Panc1 (cell line): ENCODE results near the gene CYB5B. TPM values are rescaled to one million over a fixed set of nuclear protein-coding genes. Genes with fewer than 3 reads are reported as not detected.

ENCODE experiments used
- ATAC-seq: fragments of 200-7000 bp; cut with Tn5 transposase; 2 replicates; pipeline ENCODE4 v1.9.1; 2020; ENCODE audit warnings: mild to moderate bottlenecking, moderate library complexity
- BruUV-seq: library from RNA; stranded (reverse); fragments of 400-500 nt; replicated peaks from 2 replicates; lab custom pipeline; 2021; lab: Mats Ljungman, UMichigan
- CTCF ChIA-PET: fragments of 300-600 bp; sonication (Branson Sonifier 250); formaldehyde crosslinking; loops from one replicate; lab custom pipeline; 2022; ENCODE audit warnings: antibody characterized with exemption; lab: Charles Lee
- POLR2A ChIA-PET: fragments of 300-600 bp; sonication (Branson Sonifier 250); formaldehyde crosslinking; loops from one replicate; lab custom pipeline; 2022; ENCODE audit warnings: antibody characterized with exemption; lab: Charles Lee
- DNase-seq: peaks from one replicate; pipeline ENCODE4 v3.0.0-alpha.2; 2010; ENCODE audit warnings: low read depth, low spot score
- H3K27ac ChIP-seq: 2 replicates; pipeline ENCODE4 v1.5.1; 2011; ENCODE audit warnings: mild to moderate bottlenecking, low read length, inconsistent platforms
- H3K27me3 ChIP-seq: fragments of 200-500 bp; sonication (Bioruptor generic); 2 replicates; pipeline ENCODE4 v1.6.0; 2014; ENCODE audit warnings: low read length, inconsistent platforms; ENCODE audit not compliant: control insufficient read depth, insufficient read depth
- H3K36me3 ChIP-seq: fragments of 200-500 bp; sonication (Bioruptor generic); 2 replicates; pipeline ENCODE4 v1.5.1; 2014; ENCODE audit warnings: inconsistent platforms, mild to moderate bottlenecking, low read length, moderate library complexity; ENCODE audit not compliant: control insufficient read depth, insufficient read depth
- H3K4me1 ChIP-seq: 2 replicates; pipeline ENCODE4 v1.5.1; 2011; ENCODE audit warnings: inconsistent platforms, mild to moderate bottlenecking, low read length, moderate library complexity; ENCODE audit not compliant: control insufficient read depth, insufficient read depth
- H3K4me3 ChIP-seq, 2 experiments: 2 replicates each; pipeline ENCODE4 v1.5.1; 2011 to 2012; ENCODE audit warnings: low read depth in 2 of 2, low read length in 2 of 2, mild to moderate bottlenecking in 2 of 2, inconsistent platforms in 1 of 2, moderate library complexity in 1 of 2
- H3K9me3 ChIP-seq: fragments of 200-500 bp; sonication (Bioruptor generic); 2 replicates; pipeline ENCODE4 v1.5.1; 2014; ENCODE audit warnings: low read depth, mild to moderate bottlenecking, inconsistent platforms, low read length, moderate library complexity; ENCODE audit not compliant: control insufficient read depth, insufficient read depth
- CTCF ChIP-seq: fragments of 450-650 bp; IDR thresholded peaks from 2 replicates; pipeline ENCODE4 v1.5.1; 2017; ENCODE audit warnings: mild to moderate bottlenecking
- POLR2AphosphoS5 ChIP-seq: IDR thresholded peaks from 2 replicates; pipeline ENCODE4 v1.6.1; 2012; ENCODE audit warnings: mild to moderate bottlenecking, low read depth, low read length, moderate library complexity
- REST ChIP-seq, 2 experiments: IDR thresholded peaks; 2 replicates each; pipeline ENCODE4 v1.6.1; 2011 to 2012; ENCODE audit warnings: low read depth in 2 of 2, control low read depth in 1 of 2, low read length in 1 of 2, mild to moderate bottlenecking in 1 of 2, moderate library complexity in 1 of 2; ENCODE audit not compliant: insufficient read depth in 1 of 2
- SIN3A ChIP-seq: IDR thresholded peaks from 2 replicates; pipeline ENCODE4 v1.6.1; 2012; ENCODE audit warnings: low read depth, mild to moderate bottlenecking, low read length, moderate library complexity, borderline replicate concordance; ENCODE audit not compliant: insufficient read depth
- TCF7L2 ChIP-seq: IDR thresholded peaks from 2 replicates; pipeline ENCODE4 v1.6.1; 2011; ENCODE audit warnings: mild to moderate bottlenecking, low read depth, low read length, inconsistent platforms
- in situ Hi-C: cut with HindIII; loops from 2 replicates; pipeline ENCODE4 v1.10.0; 2016; ENCODE audit warnings: low sequenced_read_pairs, low pct_unique_long_range_greater_than_20kb
- intact Hi-C: fragments of 100-400 bp; cut with micrococcal nuclease; formaldehyde crosslinking; loops from one replicate; pipeline ENCODE4 v1.10.0; 2022; ENCODE audit not compliant: unreplicated experiment
- total RNA-seq: library from RNA; stranded (reverse); gene quantifications from one replicate; pipeline ENCODE4 v1.2.1, GENCODE V29; 2021; ENCODE audit not compliant: unreplicated experiment

CYB5B gene
- total RNA-seq, 1 experiment from 2014 or later, result 326 TPM

DNA sequence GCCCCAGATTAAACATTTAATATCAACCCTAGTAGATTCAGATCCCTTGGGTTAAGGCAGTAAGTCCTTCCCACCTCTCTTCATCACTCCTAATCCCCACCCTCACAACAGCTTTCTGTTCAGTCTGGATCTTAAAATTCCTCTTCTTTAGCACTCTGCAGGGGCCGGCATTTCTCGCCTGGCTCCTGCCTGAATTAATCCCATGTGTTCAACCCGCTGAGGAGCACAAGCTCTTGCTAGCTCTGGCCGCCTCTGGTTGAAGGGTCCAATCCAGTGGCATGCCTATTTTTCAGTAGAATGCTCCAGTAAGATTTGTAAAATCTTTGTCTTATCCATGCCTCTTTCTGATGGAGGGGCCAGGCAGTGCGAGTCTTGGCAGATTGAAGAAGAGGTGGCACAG is 59.2 kb downstream of the CYB5B start:
- Histone ChIP-seq H3K4me1 (peaks cover 19% of the 10 kb centered on the region), H3K4me3 (no peak overlapping the region), H3K36me3 (no peaks in the 10 kb centered on the region), H3K27me3 (no peaks in the 10 kb centered on the region), H3K27ac (no peak overlapping the region; the same call in 1 of the 2 replicates), H3K9me3 (no peaks in the 10 kb centered on the region)
- CTCF ChIA-PET, result no interaction called here
- DNase-seq, result no peak
- intact Hi-C loops, result no loop called here
- no TSS peak for BruUV-seq
- ATAC-seq, result no peak
- in situ Hi-C loops, result no loop called here
- TF ChIP-seq SIN3A, result no peak
- no peak for TF ChIP-seq POLR2AphosphoS5
- TF ChIP-seq TCF7L2, result no peak
- no peak for TF ChIP-seq CTCF
- TF ChIP-seq REST (IDR thresholded peaks at IDR 0.05; ENCODE audit: insufficient read depth in 1 of 2, low read depth in 2 of 2, low read length in 1 of 2), result no peak
- POLR2A ChIA-PET, result no interaction called here

DNA sequence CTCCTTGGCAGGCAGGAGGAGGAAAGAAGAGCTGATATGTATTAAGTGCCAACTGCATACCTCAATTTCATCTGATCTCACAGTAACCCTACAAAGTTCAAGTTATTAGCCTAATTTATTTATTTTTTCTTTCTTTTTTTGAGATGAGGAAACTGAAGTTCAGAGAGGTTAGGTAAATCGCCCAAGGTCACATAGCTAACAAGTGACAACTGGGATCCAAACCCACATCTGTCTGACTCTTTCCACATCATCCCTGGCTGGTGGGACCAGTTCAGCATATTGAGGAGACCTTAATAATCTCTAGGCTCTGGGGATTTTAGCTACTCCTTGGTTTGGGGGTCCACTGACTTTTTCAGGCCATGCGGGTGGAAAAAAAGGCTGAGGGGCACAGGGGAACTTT is 60.9 kb downstream of the CYB5B start:
- Histone ChIP-seq H3K36me3 (no peaks in the 10 kb centered on the region), H3K27ac (no peak overlapping the region), H3K27me3 (no peaks in the 10 kb centered on the region), H3K4me3 (no peak overlapping the region), H3K9me3 (no peaks in the 10 kb centered on the region), H3K4me1 (peaks cover 19% of the 10 kb centered on the region)
- no peak for ATAC-seq
- no peak for TF ChIP-seq POLR2AphosphoS5
- no peak for TF ChIP-seq REST (IDR thresholded peaks at IDR 0.05; ENCODE audit: insufficient read depth in 1 of 2, low read depth in 2 of 2, low read length in 1 of 2)
- no peak for TF ChIP-seq TCF7L2
- TF ChIP-seq SIN3A, result no peak
- no peak for TF ChIP-seq CTCF
- in situ Hi-C loops, result no loop called here
- DNase-seq, result no peak
- intact Hi-C loops, result no loop called here
- no TSS peak for BruUV-seq
- POLR2A ChIA-PET, result no interaction called here
- CTCF ChIA-PET, result no interaction called here
